ENCODE measurements around the gene NBEA. TPM values are rescaled to one million over a fixed set of nuclear protein-coding genes. Genes with fewer than 3 reads are reported as not detected.
A peak's percentile ranks its signal among the peaks of the same experiment; 100 is the strongest.

The NBEA gene
- 1 to 10 TPM; 5.6 to 9.6 (median 6.9) TPM for total RNA-seq (2021; fragmentation: NEBNext Ultra II Directional; extraction: Animal tissue kit (Norgen Biotek cat#: 25700))
- long read RNA-seq, full-length matches to known transcripts = 3 of 10 reads
- long read RNA-seq, partial matches to known transcripts = 1 of 10 reads
- long read RNA-seq, other reads (novel, unspliced or antisense) = 6 of 10 reads

GRCh38 chr13:34941835-34942731, at the start of gene NBEA:
TSS of gene NBEA (plus strand) at chr13:34942270. CDS start at chr13:34942821, 551 bp downstream.
- H3K36me3 Mint-ChIP-seq (ENCODE audit: low read depth) = no peaks in the 10 kb centered on the region
- H3K4me1 Mint-ChIP-seq (ENCODE audit: low read depth) = peaks cover 18% of the 10 kb centered on the region
- H3K27me3 Mint-ChIP-seq (ENCODE audit: insufficient read depth) = no peaks in the 10 kb centered on the region; the same call in 1 of the 2 replicates
- no peaks in the 10 kb centered on the region for H3K9me3 Mint-ChIP-seq
- DNase-seq = peak; percentile 42
- H3K4me3 Mint-ChIP-seq = peak within 1 kb of the TSS; percentile 87
- peak within 1 kb of the TSS; percentile 9; the same call in 1 of the 2 replicates for H3K27ac Mint-ChIP-seq
- peak; percentile 75 for TF ChIP-seq CTCF (IDR thresholded peaks at IDR 0.05)

GRCh38 chr13:34894756-34895155, 47.3 kb upstream of the NBEA start:
- Mint-ChIP-seq H3K4me3 (no peak overlapping the region), H3K4me1 (ENCODE audit: low read depth) (no peaks in the 10 kb centered on the region), H3K9me3 (peaks cover 16% of the 10 kb centered on the region; the same call in 1 of the 2 replicates), H3K36me3 (ENCODE audit: low read depth) (peaks cover 5% of the 10 kb centered on the region; the same call in 1 of the 2 replicates), H3K27ac (no peak overlapping the region), H3K27me3 (ENCODE audit: insufficient read depth) (no peaks in the 10 kb centered on the region; the same call in 1 of the 2 replicates)
- TF ChIP-seq CTCF (IDR thresholded peaks at IDR 0.05) = no peak
- no peak for DNase-seq

GRCh38 chr13:34897220-34897619, 44.9 kb upstream of the NBEA start:
- peaks cover 16% of the 10 kb centered on the region; the same call in 1 of the 2 replicates for H3K9me3 Mint-ChIP-seq
- no peak overlapping the region for H3K4me3 Mint-ChIP-seq
- no peak for TF ChIP-seq CTCF (IDR thresholded peaks at IDR 0.05)
- no peaks in the 10 kb centered on the region; the same call in 1 of the 2 replicates for H3K27me3 Mint-ChIP-seq (ENCODE audit: insufficient read depth)
- peaks cover 5% of the 10 kb centered on the region; the same call in 1 of the 2 replicates for H3K36me3 Mint-ChIP-seq (ENCODE audit: low read depth)
- H3K27ac Mint-ChIP-seq = no peak overlapping the region
- peak; percentile 14 for DNase-seq
- H3K4me1 Mint-ChIP-seq (ENCODE audit: low read depth) = no peaks in the 10 kb centered on the region

- no peaks in the 10 kb centered on the region; the same call in 1 of the 2 replicates for H3K27me3 Mint-ChIP-seq (ENCODE audit: insufficient read depth)
- TF ChIP-seq CTCF (IDR thresholded peaks at IDR 0.05) = no peak
- no peaks in the 10 kb centered on the region for H3K4me1 Mint-ChIP-seq (ENCODE audit: low read depth)
- no peak overlapping the region for H3K4me3 Mint-ChIP-seq
- no peak overlapping the region for H3K27ac Mint-ChIP-seq
- peaks cover 15% of the 10 kb centered on the region; the same call in 1 of the 2 replicates for H3K9me3 Mint-ChIP-seq
- peaks cover 5% of the 10 kb centered on the region; the same call in 1 of the 2 replicates for H3K36me3 Mint-ChIP-seq (ENCODE audit: low read depth)
- DNase-seq = no peak
These were observed 42.2 kb upstream of the NBEA start for GRCh38 chr13:34899888-34900287.

- no peak for DNase-seq
- no peak for TF ChIP-seq CTCF (IDR thresholded peaks at IDR 0.05)
- Mint-ChIP-seq H3K4me1 (ENCODE audit: low read depth) (no peaks in the 10 kb centered on the region), H3K9me3 (peaks cover 15% of the 10 kb centered on the region; the same call in 1 of the 2 replicates), H3K27me3 (ENCODE audit: insufficient read depth) (no peaks in the 10 kb centered on the region; the same call in 1 of the 2 replicates), H3K36me3 (ENCODE audit: low read depth) (peaks cover 5% of the 10 kb centered on the region; the same call in 1 of the 2 replicates), H3K27ac (no peak overlapping the region), H3K4me3 (no peak overlapping the region)
These were observed 41.8 kb upstream of the NBEA start for GRCh38 chr13:34900288-34900739.

All from HFFc6 (cell line).